HEK293 (cell line): ENCODE results near the gene TM4SF1.
A peak's percentile ranks its signal among the peaks of the same experiment; 100 is the strongest.

Experiments
- CTCF ChIA-PET: fragments of 350-600 bp; formaldehyde crosslinking; extraction: SDS; loops from one replicate; lab custom pipeline; 2021; ENCODE audit warnings: antibody characterized with exemption; lab: Yijun Ruan, JAX
- POLR2A ChIA-PET: fragments of 300-600 bp; formaldehyde crosslinking; extraction: SDS; loops from one replicate; lab custom pipeline; 2020; ENCODE audit warnings: antibody characterized with exemption, inconsistent platforms; lab: Yijun Ruan, JAX
- H3K27ac ChIP-seq: fragments of 200-500 bp; sonication (Bioruptor generic); 2 replicates; pipeline ENCODE4 v1.5.1; 2014; ENCODE audit warnings: low read depth, low read length, control low read depth, inconsistent platforms; ENCODE audit errors: extremely low read depth
- H3K36me3 ChIP-seq, 2 experiments: fragments of 200-500 bp in 1 of 2; sonication (Bioruptor generic) in 1 of 2; 1 replicate in 1 of 2; 2 replicates in 1 of 2; pipeline ENCODE4 v1.5.1; 2014 to 2017; ENCODE audit warnings: inconsistent platforms in 2 of 2, low read length in 2 of 2; ENCODE audit not compliant: control insufficient read depth in 2 of 2, insufficient read depth in 1 of 2
- H3K4me1 ChIP-seq: fragments of 200-500 bp; sonication (Bioruptor generic); 2 replicates; pipeline ENCODE4 v1.5.1; 2014; ENCODE audit warnings: mild to moderate bottlenecking, low read length, inconsistent platforms; ENCODE audit not compliant: control insufficient read depth, insufficient read depth
- H3K4me3 ChIP-seq: 2 replicates; pipeline ENCODE4 v1.5.1; 2011; ENCODE audit warnings: low read depth, mild to moderate bottlenecking, control low read depth, low read length, moderate library complexity
- H3K9me3 ChIP-seq: fragments of 200-500 bp; sonication (Bioruptor generic); 2 replicates; pipeline ENCODE4 v1.5.1; 2014; ENCODE audit warnings: low read depth, low read length, inconsistent platforms; ENCODE audit not compliant: control insufficient read depth, insufficient read depth
- EGR2 ChIP-seq: fragments of 450-650 bp; formaldehyde crosslinking; IDR thresholded peaks from 2 replicates; pipeline ENCODE4 v1.5.1; 2016; ENCODE audit warnings: low read depth, missing biosample characterization, missing genetic modification characterization
- FEZF1 ChIP-seq: fragments of 450-650 bp; formaldehyde crosslinking; IDR thresholded peaks from 2 replicates; pipeline ENCODE4 v1.5.1; 2016; ENCODE audit warnings: missing biosample characterization, missing genetic modification characterization
- HOXD13 ChIP-seq: sonication (generic); formaldehyde crosslinking; IDR thresholded peaks from 2 replicates; pipeline ENCODE4 v1.8.0; 2022; ENCODE audit warnings: missing genetic modification reagents, borderline replicate concordance
- PATZ1 ChIP-seq: fragments of 450-650 bp; formaldehyde crosslinking; IDR thresholded peaks from 2 replicates; pipeline ENCODE4 v1.5.1; 2016; ENCODE audit warnings: missing biosample characterization, missing genetic modification characterization
- PRDM1 ChIP-seq: fragments of 450-650 bp; formaldehyde crosslinking; IDR thresholded peaks from 2 replicates; pipeline ENCODE4; 2016; ENCODE audit warnings: missing biosample characterization, missing genetic modification characterization
- PRDM4 ChIP-seq: fragments of 450-650 bp; formaldehyde crosslinking; IDR thresholded peaks from 2 replicates; pipeline ENCODE4 v1.5.1; 2017; ENCODE audit warnings: missing biosample characterization, missing genetic modification characterization
- PRDM6 ChIP-seq: fragments of 450-650 bp; formaldehyde crosslinking; IDR thresholded peaks from 2 replicates; pipeline ENCODE4 v1.5.1; 2017; ENCODE audit warnings: missing biosample characterization, missing genetic modification characterization
- ZBTB48 ChIP-seq: fragments of 450-650 bp; formaldehyde crosslinking; IDR thresholded peaks from 2 replicates; pipeline ENCODE4 v1.5.1; 2016; ENCODE audit warnings: missing biosample characterization, missing genetic modification characterization
- ZFHX2 ChIP-seq: fragments of 450-650 bp; formaldehyde crosslinking; conservative IDR thresholded peaks from 2 replicates; pipeline ENCODE4 v1.5.1; 2016; ENCODE audit warnings: missing biosample characterization, missing genetic modification characterization
- ZFP3 ChIP-seq: fragments of 450-650 bp; formaldehyde crosslinking; IDR thresholded peaks from 2 replicates; pipeline ENCODE4 v1.5.1; 2016; ENCODE audit warnings: low read depth, missing biosample characterization, missing genetic modification characterization
- ZFP41 ChIP-seq: fragments of 450-650 bp; formaldehyde crosslinking; IDR thresholded peaks from 2 replicates; pipeline ENCODE4 v1.5.1; 2016; ENCODE audit warnings: missing biosample characterization, missing genetic modification characterization, borderline replicate concordance
- ZNF133 ChIP-seq: fragments of 450-650 bp; formaldehyde crosslinking; IDR thresholded peaks from 2 replicates; pipeline ENCODE4 v1.5.1; 2016; ENCODE audit warnings: missing biosample characterization, missing genetic modification characterization
- ZNF140 ChIP-seq: fragments of 450-650 bp; formaldehyde crosslinking; IDR thresholded peaks from 2 replicates; pipeline ENCODE4 v1.5.1; 2016; ENCODE audit warnings: missing biosample characterization, missing genetic modification characterization
- ZNF169 ChIP-seq: fragments of 450-650 bp; formaldehyde crosslinking; IDR thresholded peaks from 2 replicates; pipeline ENCODE4 v1.5.1; 2016; ENCODE audit warnings: missing biosample characterization, missing genetic modification characterization
- ZNF174 ChIP-seq: fragments of 450-650 bp; formaldehyde crosslinking; IDR thresholded peaks from 2 replicates; pipeline ENCODE4 v1.5.0; 2017; ENCODE audit warnings: missing biosample characterization, mild to moderate bottlenecking, missing genetic modification characterization
- ZNF211 ChIP-seq: fragments of 450-650 bp; formaldehyde crosslinking; IDR thresholded peaks from 2 replicates; pipeline ENCODE4 v1.5.1; 2016; ENCODE audit warnings: low read depth, missing biosample characterization, missing genetic modification characterization
- ZNF311 ChIP-seq: fragments of 450-650 bp; formaldehyde crosslinking; IDR thresholded peaks from 2 replicates; pipeline ENCODE4 v1.5.1; 2017; ENCODE audit warnings: missing biosample characterization, missing genetic modification characterization, borderline replicate concordance
- ZNF354C ChIP-seq: fragments of 450-650 bp; formaldehyde crosslinking; IDR thresholded peaks from 2 replicates; pipeline ENCODE4 v1.5.1; 2016; ENCODE audit warnings: missing biosample characterization, missing genetic modification characterization, low read depth, borderline replicate concordance
- ZNF366 ChIP-seq: fragments of 450-650 bp; formaldehyde crosslinking; conservative IDR thresholded peaks from 2 replicates; pipeline ENCODE4 v1.5.1; 2016; ENCODE audit warnings: missing biosample characterization, missing genetic modification characterization
- ZNF398 ChIP-seq: fragments of 450-650 bp; formaldehyde crosslinking; IDR thresholded peaks from 2 replicates; pipeline ENCODE4 v1.5.1; 2017; ENCODE audit warnings: missing biosample characterization, missing genetic modification characterization
- TF ChIP-seq, protein P1 (sequence below): fragments of 450-650 bp; formaldehyde crosslinking; optimal IDR thresholded peaks from 2 replicates; pipeline ENCODE3; 2016; ENCODE audit warnings: missing biosample characterization, mild to moderate bottlenecking, missing genetic modification characterization
- TF ChIP-seq, protein P2 (sequence below): sonication (generic); formaldehyde crosslinking; IDR thresholded peaks from 2 replicates; pipeline ENCODE4 v1.8.1; 2022; ENCODE audit warnings: mild to moderate bottlenecking, moderate library complexity, missing genetic modification reagents

The TM4SF1 gene

DNA sequence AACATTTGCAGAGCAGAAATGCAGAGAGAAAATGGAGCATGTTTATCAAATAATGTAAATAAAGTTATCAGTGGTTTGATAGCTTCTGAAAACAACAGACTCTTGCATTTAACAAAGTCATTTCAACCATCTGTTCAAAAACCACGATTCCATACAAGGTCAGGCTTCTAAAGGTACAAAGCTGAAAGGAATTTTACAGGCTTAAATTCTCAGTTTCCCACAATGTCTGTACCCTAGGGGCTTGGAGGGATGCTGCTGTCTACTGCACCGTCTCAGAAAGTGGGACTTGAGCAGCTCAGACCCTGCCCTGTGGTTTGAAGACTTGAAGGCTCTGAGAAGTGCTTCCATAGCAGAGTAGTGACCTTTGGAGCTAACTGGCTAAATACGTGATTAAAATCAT is 30.4 kb upstream of the TM4SF1 start:
- POLR2A ChIA-PET, result no interaction called here
- no peak overlapping the region for H3K4me3 ChIP-seq
- TF ChIP-seq ZFP41 (tag by site-specific recombination) (no peak), ZBTB48 (tag by site-specific recombination) (no peak), ZNF398 (tag by site-specific recombination) (no peak), HOXD13 (CRISPR knock-in tag) (no peak), ZNF311 (tag by site-specific recombination) (no peak), PRDM6 (tag by site-specific recombination) (no peak), ZNF174 (tag by site-specific recombination) (no peak), ZNF354C (tag by site-specific recombination) (no peak), PATZ1 (no peak), ZFHX2 (tag by site-specific recombination) (no peak), ZNF366 (no peak), ZFP3 (no peak), FEZF1 (no peak), ZNF140 (tag by site-specific recombination) (no peak), ZNF211 (tag by site-specific recombination) (no peak)
- TF ChIP-seq, protein P1, sequence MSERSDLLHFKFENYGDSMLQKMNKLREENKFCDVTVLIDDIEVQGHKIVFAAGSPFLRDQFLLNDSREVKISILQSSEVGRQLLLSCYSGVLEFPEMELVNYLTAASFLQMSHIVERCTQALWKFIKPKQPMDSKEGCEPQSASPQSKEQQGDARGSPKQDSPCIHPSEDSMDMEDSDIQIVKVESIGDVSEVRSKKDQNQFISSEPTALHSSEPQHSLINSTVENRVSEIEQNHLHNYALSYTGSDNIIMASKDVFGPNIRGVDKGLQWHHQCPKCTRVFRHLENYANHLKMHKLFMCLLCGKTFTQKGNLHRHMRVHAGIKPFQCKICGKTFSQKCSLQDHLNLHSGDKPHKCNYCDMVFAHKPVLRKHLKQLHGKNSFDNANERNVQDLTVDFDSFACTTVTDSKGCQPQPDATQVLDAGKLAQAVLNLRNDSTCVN (tag by site-specific recombination), result no peak
- TF ChIP-seq, all 188 proteins: peak for 0
- no peak overlapping the region for H3K27ac ChIP-seq
- no peaks in the 10 kb centered on the region for H3K36me3 ChIP-seq
- no peaks in the 10 kb centered on the region for H3K4me1 ChIP-seq
- H3K9me3 ChIP-seq, result no peaks in the 10 kb centered on the region
- CTCF ChIA-PET, result interaction anchor here (0.6 kb wide), 1 partner anchor 483 kb away, joined by 3 read pairs; no protein-coding TSS in a partner anchor

- Histone ChIP-seq H3K4me3 (no peak overlapping the region), H3K9me3 (no peaks in the 10 kb centered on the region), H3K4me1 (0 out of 2 replicates have a peak, but pooled peaks cover 2% of the 10 kb centered on the region), H3K27ac (no peak overlapping the region), H3K36me3 (no peaks in the 10 kb centered on the region)
- TF ChIP-seq ZFP41 (tag by site-specific recombination), result no peak
- TF ChIP-seq PRDM4 (tag by site-specific recombination), result no peak
- TF ChIP-seq ZNF133 (tag by site-specific recombination), result no peak
- no peak for TF ChIP-seq ZNF169 (tag by site-specific recombination)
- peak; percentile 86 for TF ChIP-seq ZNF366
- TF ChIP-seq, protein P2, sequence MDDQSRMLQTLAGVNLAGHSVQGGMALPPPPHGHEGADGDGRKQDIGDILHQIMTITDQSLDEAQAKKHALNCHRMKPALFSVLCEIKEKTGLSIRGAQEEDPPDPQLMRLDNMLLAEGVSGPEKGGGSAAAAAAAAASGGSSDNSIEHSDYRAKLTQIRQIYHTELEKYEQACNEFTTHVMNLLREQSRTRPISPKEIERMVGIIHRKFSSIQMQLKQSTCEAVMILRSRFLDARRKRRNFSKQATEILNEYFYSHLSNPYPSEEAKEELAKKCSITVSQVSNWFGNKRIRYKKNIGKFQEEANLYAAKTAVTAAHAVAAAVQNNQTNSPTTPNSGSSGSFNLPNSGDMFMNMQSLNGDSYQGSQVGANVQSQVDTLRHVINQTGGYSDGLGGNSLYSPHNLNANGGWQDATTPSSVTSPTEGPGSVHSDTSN (CRISPR knock-in tag), result no peak
- no peak for TF ChIP-seq EGR2 (tag by site-specific recombination)
- peak; percentile 87 for TF ChIP-seq PRDM1
- CTCF ChIA-PET, result no interaction called here
- POLR2A ChIA-PET, result no interaction called here
These were observed 28.8 kb upstream of the TM4SF1 start for GRCh38 chr3:149406244-149406752.
